ENCODE measurements around the gene UQCRH.

UQCRH gene

GRCh38 chr1:46303038-46303871 is at the start of gene UQCRH, which contains the start of gene LRRC41:
Gene UQCRH (plus strand): TSS chr1:46303698. CDS start chr1:46303767, 69 bp downstream.
Gene LRRC41 (minus strand): TSS chr1:46303616. CDS start chr1:46303322, 294 bp downstream.
- peak; percentile 96 for DNase-seq

DNA sequence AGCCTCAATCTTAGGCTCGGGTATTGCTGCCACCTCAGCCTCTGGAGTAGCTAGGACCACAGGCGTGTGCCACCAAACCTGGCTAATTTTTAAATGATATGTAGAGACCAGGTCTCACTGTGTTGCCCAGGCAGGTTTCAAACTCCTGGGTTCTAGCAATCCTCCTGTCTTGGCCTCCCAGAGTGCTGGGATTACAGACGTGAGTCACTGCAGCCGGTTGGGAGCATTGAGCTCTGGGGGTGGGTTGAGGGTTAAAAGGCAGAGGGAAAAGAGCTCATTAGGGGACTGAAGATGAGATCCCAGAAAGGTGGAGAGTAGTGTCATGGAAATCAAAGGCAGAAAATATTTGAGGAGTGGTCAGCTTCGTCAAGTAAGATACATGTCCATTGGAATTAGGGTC is 48.8 kb upstream of the UQCRH start:
- no peak for DNase-seq

GRCh38 chr1:46256523-46256922 is 47.0 kb upstream of the UQCRH start:
- no peak for DNase-seq

DNA sequence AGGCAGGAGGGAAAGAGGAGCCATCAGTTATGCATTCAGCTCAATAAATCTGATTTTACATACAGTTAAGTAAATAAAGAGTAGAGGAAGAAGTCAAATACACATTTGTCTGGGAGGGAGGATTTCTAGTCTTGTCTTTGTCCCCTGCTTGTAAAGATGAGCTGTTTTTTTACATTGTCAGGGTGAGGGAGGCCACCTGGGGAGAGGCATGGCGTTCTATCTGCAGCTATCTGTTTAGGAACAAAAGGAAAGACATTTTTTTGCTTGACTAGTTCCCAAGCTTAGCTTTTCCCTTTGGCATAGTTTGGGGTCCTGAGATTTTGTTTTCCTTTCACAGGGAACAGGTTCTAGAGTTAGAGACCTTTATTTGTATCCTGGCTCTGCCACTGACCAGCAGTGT is 41.0 kb upstream of the UQCRH start:
- DNase-seq: no peak

DNA sequence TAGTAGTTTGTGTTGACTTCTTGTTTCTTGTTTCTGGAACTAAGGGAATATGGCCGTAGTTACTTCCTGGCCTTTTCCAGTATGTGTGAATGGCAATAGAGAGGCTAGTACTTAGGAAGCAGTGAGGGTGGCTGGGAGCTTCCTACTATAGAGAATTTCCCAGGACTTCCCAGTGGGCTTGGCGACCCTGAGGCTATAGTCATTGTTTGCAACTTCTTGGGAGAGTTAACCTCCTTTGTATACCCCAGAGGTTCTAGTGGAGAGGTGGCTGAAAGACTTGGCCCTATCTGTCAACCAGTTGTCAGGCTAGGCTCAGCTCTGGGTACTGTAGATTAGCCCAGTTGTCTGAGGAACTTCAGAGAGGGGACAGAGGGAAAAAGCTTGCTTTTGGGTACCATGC is 40.4 kb upstream of the UQCRH start:
- no peak for DNase-seq

GRCh38 chr1:46268578-46268977 is 34.9 kb upstream of the UQCRH start:
- no peak for DNase-seq

DNA sequence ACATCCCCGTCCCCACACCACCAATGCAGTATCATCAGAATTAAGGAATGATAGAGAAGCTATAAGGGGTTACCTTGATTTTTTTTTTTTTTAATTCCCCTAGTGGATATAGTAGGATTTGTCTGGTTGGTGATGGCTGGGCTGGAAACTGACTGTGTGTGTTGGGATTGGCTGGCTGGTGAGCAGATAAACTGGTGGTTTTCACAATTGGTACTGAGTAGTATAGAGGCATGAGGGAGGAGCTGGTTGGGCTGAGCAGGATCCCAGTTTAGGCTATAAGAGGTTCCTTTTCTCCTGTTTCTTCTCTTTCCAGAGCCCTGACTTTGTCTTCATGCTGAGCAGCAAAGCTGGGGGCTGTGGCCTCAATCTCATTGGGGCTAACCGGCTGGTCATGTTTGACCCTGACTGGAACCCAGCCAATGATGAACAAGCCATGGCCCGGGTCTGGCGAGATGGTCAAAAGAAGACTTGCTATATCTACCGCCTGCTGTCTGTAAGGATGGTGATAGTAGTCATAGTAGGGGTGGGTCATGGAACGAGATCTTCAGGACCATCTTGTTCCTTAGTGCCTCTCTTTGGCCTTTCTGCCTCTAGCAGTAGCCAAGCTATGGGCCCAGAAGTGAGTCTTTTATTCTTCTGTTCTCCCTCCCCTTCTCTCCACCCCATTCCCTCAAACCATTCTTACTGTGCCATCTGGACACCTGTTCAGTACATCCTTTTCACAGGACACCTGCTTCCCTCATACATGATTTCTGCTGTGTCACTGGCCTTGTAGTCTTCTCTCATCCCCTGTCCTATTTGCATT is 29.1 kb upstream of the UQCRH start:
- no peak for DNase-seq

DNA sequence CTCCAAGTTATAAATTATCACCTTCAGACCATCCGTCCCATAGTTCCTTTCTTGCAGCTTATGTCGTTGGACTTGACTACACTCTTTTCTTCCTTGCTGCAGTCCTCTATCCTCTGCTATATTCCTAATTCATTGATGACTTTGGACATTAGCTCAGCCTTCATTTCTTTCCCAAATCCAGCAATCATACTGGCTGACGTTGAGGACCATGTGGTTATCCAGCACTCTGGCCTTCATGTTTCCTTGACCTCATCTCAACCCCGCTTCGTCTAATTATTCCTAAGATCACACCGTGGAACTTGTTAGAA is 28.5 kb upstream of the UQCRH start:
- DNase-seq: no peak

GRCh38 chr1:46277658-46278373 is 25.7 kb upstream of the UQCRH start:
- no peak for DNase-seq

- peak; percentile 22 for DNase-seq
Observed at GRCh38 chr1:46278807-46279206, 24.7 kb upstream of the UQCRH start.

DNA sequence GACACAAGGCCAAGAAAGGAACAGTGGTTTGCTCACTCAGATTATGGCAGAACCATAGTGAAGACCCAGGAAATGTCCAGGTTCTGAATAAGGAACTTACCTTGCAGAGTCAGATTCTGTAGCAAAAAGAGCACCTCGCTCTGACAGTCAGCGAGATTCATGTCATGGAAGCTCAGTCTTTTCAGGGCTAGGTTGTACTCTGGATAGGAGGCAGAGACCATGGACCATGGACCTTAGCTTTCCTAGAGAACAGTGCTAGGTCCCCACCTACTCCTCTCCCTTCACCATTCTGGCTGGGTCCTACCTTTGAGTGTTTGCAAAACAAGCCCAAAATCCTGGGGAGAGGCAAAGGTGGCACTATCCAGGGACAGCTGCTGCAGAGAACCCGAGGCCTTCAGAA is 23.4 kb upstream of the UQCRH start:
- DNase-seq: no peak

DNA sequence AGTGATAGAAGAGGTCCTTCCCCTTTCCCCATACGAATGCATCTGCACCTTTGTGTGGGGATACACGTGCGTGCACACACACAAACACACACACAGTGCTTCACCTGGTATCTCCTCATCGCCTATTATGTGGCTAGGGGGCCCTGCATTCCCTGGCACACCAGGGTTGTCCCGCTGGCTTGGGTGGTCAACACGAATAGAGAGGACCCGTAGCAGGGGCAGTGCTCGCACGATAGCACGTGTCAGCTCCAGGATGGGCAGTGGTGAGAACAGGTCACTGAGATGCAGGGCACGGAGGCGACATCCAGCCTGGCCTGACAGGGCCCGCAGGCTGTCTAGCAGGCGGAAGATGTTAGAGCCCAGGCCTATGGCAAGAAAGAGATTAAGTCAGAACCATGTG is 22.5 kb upstream of the UQCRH start:
- no peak for DNase-seq

- no peak for DNase-seq
Observed at GRCh38 chr1:46284058-46284457, 19.4 kb upstream of the UQCRH start.

DNA sequence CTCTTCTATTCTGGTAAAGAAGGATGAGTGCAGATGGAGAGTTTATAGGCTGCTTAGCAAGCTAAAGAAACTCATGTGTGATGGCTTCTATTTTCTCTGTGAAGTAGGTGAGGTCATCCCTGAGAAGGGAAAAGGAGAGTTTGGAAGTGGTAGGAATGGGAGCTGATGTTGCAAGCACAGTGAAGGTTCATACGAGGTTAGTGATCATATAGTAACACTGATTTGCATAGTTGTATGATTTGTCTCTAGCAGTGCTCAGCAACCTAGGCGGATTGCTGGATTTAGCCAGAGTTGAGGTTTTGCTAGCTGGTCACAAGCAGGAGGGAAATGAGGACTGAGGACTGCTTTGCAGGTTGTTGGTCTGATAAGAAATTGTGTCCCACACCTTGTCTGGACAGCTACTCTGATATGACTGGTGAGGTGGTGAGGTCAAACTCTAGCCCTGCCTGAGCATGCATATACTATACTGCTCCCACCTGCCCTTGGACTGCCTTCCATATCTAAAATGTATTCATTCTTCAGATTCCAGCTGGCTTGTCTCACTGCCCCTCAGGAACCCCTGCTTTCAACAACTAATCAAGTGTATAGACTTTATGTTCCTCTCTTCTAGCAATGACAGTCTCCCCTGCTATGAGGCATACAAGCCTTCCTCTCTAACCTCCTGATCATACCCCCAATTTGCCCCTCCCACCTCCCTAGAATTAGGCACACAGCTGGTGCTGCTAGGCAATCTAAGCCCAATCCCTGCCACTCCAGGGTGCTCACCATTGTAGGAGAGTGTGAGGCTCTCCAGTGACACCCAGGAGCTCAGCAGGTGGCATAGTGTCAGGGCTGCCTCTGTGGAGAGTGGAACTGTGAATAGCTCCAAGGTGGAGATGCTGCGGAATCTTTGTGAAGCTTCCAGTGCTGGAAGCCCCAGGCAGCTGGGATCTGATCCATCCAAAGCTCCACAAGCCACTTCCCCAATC is 18.6 kb upstream of the UQCRH start:
- peak; percentile 46 for DNase-seq

GRCh38 chr1:46285730-46286477 is 17.6 kb upstream of the UQCRH start:
- peak; percentile 8 for DNase-seq

DNA sequence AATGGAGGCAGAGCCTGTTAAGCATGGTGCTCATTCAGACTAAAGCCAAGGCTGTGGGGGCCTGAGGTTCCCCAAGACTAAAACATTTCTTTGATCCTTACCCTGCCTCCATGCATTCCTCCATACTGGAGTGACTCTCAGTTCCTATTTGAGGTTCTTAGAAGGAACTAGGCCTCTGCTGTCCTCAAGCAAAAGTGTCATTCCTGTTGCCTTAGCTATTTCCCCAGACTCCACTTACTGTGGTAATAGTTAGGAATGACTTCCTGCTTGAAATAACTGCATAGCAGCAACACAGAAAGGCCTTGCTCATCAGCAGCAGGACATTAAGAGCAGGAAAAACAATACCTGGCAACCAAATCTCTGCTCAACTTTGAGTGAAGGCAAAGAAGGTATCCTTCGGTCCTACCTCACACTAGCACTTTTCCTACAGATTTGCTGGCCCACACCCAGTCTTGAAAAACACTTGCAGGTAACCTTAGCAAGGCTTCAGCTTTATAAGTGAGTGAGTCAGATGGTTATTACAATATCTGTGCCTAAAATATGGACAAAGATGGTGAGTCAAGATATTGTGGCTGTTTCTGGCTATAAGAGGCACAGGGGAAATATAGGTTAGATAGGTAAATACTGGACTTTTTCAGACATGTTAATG is 14.9 kb upstream of the UQCRH start:
- peak; percentile 70 for DNase-seq

DNA sequence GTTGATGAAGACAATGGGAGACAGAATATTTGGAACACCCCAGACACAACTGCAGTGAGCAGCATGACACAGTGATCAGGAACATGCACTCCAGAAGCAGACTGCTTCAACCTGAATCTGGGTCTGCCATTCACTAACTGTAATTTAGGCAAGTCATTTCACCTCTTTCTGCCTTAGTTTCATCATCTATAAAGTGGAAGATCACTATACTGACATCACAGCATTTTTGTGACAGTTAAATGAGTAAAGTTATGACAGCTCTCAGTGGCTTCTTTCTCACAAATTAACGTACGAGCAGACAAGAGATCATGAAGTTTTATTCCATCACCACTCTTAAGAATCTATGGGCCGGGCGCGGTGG is 14.4 kb upstream of the UQCRH start:
- DNase-seq: peak; percentile 14

- peak; percentile 11 for DNase-seq
Observed at GRCh38 chr1:46289976-46290375, 13.5 kb upstream of the UQCRH start.

GRCh38 chr1:46295306-46295705 is 8.2 kb upstream of the UQCRH start:
- DNase-seq: no peak

GRCh38 chr1:46298387-46298786 is 5.1 kb upstream of the UQCRH start:
- no peak for DNase-seq

Data from fibroblast of upper back skin (primary cell).